Umbilical cord (tissue), 2 donors: Measurements from ENCODE around the gene RALGPS1. TPM values are rescaled to one million over a fixed set of nuclear protein-coding genes. Genes with fewer than 3 reads are reported as not detected.
A peak's percentile ranks its signal among the peaks of the same experiment; 100 is the strongest.

Experiments
- DNase-seq: peaks from one replicate; pipeline ENCODE4 v3.0.0-alpha.2; 2015; ENCODE audit warnings: low spot score
- total RNA-seq: library from RNA; depleted of rRNA; stranded (reverse); fragments of >200 nt; gene quantifications from one replicate; pipeline ENCODE4 v1.2.3, GENCODE V29; 2014; ENCODE audit warnings: low replicate concordance; ENCODE audit not compliant: insufficient read depth

RALGPS1 gene
- total RNA-seq, 1 donor from 2014 or later: 2.9 TPM

DNA sequence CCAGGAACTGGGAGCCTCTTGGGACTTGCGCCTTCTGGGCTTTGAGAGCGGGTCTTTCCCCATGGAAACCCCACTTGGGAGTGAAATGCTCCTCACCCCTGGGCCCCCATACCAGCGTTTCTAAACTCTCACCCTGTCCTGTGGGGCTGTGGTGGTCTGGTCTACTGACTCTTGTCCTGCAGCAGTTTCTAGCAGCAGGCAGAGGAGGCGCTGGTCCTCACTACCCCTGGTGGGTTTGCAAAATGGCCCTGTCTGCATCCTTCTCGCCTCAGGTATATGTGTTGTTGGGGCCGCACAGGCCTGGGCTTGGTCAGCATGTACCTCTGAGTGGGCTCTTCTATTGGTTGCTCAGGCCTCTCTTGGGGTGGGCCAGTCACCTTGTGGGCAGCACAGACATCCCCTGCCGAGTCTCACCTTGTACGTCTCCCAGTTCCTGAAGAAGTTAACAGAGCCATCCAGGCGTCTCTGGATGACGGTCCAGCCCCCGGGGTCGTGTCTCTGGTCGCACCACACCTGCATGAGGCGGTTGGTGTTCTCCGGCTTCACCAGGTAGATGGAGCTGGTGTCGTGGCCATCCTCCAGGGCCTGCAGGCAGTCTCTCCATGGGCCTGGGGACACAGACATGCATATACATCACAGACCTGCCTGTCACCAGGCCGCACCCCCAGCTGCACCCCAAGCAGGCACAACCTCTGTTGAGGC lies 178.9 kb downstream of the RALGPS1 start:
- DNase-seq: no peak

DNA sequence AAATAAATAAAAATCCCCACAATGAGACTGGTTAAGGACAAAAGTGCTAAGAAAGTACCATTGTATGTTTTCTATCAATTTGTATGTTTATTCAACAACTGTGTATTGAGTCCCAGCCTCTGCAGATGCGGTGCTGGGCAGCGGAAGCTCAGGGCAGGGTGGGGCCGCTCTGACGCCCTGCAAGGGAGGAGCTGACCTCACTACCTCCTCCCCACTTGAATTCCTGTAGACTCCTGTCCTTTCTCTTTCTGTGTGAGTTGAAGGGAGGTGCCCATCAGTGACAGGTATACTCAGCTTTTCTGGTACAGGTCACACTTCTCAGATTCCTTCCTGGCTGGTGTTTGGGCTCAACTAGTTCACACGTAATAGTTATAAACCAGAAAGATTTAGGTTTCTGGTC lies 180.8 kb downstream of the RALGPS1 start:
- no peak for DNase-seq

DNA sequence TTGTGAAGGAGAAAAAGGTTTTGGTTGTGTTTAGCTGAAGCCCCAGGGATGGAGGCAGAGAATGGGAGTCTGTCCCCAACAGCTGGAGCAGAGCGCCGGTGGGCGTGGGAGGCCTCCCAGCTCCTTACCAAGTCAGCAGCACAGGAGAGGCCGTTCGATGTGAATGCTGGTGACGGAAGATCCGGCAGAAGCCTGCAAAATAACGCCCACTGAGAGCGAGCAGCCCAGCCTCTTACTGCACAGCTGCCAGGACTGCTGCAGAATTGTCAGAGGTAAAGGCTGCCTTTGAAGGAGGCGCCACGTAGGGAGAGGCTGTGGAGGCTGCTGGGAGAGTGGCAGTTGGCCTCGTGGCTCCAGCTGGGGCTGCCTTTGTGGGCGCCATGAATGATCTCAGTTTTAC lies 181.6 kb downstream of the RALGPS1 start:
- DNase-seq: no peak

DNA sequence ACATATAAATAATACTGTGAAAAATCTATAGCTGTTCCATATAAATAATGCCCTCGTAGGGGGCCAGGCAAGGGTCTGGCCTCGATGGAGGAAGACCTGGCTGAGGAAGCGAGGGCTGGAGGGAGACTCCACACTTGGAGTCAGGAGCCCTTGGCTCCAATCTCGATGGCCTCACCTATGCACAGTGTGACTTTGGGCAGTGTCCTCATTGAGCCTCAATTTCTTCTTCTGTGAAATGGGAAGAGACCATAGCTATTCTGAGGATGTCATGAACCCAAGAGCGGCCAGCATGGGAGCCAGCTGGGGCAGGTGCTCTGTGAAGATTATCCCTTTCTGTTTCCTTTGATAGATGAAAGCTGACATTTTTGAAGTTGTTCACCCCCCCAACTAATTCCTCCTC lies 183.1 kb downstream of the RALGPS1 start:
- no peak for DNase-seq

DNA sequence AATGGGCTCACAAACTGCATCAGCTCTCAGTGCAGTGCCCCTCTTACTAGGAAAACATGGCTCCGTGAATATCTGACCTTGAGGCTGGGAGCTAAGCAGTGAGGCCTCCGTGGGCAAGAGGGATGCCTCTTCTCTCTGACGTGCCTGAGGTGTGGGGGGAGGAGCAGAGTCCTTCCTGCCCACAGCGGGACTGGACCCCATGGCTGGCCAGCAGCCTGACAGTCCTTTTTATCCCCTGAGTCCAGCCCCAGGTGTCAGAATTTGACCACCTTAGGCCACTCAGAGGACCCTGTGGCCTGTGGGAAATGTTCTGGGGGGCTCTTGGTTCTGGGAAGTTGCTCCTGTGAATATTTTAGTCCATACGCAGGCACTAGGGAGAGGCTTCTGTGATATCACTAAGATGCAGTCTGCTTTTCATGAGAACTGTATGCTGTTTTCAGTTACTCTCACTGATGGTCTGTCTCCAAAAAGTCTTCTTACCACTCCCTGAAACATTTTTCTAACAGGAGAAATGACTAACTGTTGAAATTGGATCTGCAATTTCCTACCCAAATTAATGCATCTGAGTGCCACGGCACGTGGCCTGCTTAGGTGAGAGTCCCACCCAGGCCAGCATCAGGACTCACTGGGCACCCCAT lies 184.5 kb downstream of the RALGPS1 start:
- peak; percentile 34 for DNase-seq

DNA sequence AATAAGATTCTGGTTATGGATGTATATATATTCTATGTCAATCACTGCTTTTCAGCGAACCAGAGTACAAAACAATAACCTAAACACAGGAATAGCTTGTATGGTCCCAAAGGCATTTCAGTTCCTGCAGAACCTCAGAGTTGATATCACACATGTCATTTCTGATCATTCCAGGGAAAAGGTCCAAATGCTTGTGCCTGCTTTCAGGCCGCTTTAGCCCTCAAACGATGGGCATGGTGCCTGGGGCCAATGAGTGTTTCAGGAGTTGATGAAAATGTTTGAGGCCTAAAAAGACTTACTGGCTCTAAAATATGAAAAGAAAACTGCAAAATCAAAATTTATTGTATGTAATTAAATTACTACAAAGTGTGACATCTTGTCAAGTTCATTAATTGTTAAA lies 185.1 kb downstream of the RALGPS1 start:
- DNase-seq: no peak

DNA sequence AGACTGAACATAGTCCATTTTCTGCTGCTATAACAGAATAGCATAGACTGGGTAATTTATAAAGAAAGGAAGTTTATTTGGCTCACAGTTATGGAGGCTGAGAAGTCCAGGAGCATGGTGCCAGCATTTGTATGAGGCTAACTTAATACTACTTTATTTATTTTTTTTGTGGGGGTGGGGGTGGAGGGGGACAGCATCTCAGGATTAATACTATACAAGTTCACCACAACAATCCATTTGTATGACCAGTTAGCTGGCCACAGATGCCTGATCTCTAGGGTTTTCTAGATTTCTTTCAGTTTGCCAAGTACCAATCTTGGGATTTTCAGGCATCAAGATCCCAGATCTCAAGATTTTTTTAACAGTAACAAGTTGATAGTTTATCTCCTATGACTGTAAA lies 187.6 kb downstream of the RALGPS1 start:
- no peak for DNase-seq

DNA sequence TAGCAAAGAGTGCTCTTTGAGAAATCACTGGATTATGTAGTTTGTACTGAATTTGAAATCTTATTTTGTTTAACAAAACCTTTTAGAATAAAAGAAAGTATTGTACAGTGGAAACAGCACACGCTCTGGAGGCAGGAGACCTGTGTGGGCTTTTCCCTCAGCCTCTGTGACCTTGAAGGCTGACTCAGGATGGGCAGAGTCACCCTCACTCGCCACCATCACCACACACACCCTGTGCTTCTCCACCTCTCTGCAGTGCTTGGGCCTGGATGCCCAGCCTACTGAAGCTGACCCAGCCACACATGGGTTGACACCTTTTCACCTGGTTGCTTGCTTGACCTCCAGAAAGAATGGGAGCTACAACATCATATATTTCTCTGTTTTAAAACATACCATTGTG lies 188.2 kb downstream of the RALGPS1 start:
- DNase-seq: no peak

DNA sequence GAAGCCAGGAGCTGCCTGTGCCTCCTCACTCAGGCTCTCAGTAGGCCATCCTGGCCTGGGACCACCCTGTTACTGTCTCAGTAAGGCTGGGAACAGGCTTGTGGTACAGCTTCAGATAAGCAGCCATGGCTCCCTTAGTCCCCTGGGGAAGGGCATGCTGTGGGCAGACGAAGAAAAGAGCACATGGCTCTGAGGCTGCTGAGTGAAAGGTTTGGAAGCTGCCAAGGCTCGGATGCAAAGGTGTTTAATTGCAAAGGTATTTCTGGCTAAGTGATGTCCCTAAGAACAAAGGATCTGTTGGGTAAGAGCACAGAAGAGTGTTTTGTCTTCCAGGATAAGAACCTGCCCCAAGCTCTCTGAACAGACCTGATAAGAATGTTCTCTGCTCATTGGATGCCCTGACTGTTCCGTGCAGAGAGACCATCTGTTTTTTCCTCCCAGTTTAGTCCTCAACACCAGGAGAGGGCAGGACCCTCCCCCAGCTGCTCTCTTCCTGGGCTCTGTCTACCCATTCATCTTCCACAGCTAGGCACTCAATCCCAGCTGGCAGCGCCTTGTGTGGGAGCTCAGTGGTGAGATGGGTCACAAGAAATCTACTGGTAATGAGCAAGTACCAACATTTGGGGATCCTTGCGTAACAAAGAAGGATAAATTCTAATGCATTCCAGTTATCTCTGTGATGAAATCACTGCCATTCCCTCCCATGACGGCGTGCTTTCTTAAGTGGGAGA lies 190.2 kb downstream of the RALGPS1 start:
- no peak for DNase-seq

DNA sequence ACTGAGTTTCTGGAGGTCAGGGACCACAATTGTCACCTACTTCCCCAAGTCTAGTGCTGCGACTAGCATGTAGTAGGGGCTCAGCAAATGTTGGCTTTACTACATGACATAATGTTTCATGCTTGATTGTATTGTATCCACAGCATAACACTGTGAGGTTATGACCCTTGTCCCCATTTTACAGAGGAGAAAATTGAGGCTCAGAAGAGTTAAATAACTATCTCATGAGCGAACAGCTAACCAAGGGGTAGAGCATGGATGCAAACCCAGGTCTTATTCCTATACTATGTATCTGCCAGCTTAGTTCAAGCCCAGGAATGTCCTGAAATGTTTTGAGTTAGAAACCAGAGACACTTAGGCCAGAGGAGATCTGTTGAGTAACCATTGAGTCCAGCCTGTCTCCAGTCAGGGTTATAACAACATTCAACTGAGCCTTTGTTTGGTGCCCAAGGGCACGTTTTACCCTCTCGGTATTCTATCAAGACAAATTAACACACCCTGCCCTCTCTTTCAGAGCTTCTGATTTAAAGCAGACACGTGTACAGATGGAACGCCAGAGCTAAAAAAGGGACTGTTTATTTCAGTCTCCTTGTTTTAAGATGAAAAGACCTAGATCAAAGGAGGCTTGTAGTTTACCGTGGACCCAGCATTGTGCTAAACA lies 191.4 kb downstream of the RALGPS1 start:
- DNase-seq: no peak

DNA sequence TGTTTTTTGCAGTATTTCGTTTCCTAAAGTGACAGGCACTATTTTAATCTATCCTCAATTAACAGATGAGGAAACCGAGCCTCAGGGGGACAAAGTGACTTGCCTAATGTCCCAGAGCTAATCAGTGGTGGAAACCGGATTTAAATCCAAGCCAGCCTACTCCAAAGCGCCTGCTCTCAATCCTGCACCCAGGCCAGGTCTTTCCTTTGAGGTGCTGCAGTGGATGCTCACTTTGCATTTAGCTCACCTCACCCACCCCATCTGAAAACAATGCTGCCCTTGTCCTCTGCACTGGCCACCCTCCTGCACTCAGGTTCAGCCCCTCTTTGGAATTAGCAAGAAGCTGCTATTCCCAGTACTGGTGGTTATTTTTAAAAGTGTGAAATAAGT lies 191.9 kb downstream of the RALGPS1 start:
- DNase-seq: no peak

DNA sequence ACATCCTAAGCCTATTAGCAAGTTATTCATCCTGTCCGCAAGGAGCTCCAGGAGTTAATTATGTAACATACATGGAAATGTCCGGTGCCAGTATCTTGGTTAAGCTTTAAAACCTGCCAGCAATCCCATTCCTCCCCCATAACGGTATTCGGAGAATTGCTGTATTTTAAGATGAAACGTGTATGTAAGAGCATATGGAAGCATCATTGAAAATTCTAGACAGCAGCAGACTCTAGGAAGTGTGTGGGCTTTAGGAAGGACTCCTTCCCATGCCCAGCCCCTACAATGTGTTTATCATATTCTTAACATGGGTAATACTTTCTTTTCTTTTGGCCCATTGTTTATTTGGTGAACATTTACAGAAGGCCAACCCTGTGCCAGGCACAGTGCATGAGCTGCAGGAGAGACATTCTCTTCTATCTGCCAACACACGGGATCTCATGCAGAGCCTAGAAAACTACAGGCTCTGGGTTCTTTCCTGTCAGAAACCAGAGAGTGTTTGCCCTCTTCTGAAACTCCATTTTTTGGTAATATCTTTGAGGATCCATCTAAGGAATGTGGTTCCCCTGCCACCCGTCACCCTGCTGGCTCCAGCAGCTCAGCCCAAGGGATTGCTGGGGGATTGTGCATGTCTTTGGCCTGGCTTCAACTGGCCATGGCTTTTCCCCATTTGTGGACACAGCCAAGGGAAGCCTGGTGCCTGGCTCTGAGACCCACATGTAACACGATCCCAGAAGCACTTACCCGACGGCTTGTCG lies 192.8 kb downstream of the RALGPS1 start:
- no peak for DNase-seq

DNA sequence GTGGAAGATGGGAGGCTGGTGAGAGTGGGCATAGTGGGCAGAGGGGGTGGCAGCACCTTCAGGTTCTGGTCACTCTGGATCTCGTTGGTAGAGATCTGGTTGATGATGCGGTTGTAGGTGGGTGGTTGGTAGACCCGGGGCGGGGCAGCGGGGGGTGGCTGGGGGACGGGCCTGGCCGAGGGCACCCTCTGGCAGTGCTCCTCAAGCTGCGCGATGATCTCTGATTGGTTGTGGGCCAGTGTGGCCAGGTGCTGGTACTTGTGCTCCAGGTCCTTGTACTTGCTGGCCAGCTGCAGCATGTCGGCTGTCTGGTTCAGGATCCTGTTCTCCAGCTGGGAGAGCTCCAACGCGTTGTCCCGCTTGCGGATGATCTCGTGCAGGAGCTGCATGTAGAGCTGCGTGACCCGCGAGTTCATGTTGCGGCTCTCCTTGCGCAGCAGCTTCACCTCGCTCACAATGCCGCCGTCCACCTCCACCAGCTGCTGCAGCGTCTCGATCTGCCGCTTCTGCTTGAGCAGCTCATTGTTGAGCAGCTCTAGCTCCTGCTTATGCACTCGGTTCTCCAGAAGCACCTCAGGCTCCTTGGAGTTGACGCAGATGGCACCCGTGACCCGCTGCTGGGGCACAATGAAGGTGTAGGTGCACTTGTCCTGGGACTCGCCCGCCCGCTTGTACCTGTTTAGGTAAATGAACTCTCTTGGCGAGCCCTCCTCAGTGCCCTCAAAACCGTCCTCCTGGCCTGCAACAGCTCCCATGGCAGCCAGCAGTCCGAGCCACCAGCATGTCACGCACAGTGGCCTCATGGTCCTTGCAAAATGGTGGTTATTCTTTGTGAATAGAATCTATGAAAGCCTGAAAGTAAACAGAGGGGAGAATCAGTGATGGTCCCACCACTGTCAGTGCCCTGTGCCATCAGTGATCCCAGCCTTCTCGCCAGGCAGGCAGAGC lies 193.6 kb downstream of the RALGPS1 start:
- DNase-seq: no peak

DNA sequence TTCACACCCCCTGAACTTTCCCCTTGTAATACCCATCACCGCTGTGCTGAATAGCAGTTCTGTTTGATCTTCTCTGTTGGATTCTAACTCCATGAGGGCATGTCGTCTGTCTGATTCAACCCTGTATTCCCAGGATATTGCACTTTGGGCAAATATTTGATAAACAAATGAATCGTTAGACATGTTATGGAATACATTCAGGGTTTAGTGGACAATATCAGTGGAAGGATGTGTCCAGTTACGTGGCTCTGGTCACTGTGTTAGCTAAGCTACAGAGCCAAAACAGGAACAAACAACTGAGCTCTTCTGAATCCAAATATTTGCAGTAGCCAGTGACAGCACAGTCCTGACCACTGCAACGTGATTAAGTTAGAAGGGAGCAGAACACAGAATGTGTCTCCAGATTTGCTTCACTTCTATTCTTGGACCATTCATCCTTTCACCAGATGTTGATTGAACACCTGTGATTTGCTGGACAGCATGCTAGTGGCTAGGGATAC lies 194.7 kb downstream of the RALGPS1 start:
- DNase-seq: no peak

DNA sequence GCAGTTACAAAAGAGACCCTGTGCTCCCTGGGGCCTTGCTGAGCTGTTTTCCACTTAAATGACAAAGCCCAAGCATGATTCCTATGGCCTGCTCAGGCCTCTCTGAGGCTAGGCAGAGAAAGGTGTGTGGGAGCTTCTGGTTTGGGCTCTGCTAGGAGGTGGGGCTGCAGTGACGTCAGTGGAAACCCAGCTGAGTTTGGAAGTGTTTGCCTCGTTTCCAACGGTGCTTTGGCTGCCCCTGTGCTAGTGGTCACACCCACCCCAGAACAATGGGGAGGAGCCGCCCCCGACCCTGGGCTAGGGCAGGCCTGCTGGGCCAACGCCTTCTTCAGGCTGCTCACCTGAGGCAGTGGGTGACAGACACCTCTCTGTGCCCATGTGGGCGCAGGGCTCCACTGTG lies 197.5 kb downstream of the RALGPS1 start:
- DNase-seq: no peak

DNA sequence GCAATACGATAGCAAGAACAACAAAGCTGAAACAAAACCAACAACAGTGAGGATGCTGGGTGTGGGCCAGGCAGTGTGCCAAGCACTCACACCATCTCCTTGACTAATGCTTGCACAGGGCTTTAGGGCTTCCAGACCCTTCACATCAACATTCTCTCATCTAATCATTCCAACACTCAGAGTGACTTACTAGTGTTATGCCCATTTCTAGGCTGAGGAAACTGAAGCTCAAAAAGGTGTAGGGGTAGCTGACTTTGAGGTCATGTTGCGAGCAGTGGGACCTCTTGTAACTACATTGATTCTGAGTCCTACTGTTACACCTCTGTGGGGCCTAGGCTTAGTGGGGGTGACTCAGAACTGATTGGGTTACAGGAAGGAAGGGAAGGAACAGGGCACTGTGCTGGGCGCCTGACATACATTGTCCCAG lies 198.2 kb downstream of the RALGPS1 start:
- DNase-seq: no peak

DNA sequence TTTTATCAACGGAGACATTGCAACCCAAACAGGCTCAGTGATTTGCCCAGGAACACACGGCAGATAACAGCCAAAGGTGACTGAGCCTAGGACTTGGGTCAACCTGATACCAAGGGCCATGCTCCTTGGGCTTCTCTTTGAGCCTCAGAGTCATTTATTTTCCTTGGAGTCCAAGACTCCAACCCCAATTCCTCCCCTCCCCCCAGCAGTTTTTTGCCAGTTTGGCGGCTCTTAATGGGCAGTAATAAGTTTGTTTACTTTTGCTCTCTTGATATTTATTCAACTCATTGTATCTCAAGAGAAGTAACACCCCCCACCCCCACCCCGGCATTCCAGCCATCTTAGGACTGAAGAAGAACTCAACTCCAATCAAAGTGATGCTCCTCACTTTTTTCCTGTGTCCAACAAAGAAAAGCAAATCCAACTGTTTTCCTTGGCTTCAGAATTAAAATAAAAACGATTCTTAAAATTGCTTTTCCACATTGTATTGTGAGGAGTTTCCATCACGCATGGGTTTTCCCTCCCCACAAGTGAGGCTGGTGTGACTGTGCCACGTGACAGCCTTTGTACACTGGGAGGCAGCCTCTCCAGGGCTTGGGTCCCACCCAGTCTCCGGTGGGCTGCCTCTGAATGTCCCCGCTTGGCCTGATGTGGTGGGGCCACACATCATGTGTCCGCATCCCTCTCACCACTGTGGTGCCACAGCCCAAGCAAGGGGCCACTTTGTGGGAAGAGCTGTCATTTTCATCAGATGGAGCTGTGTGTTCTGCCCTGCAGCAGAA lies 198.8 kb downstream of the RALGPS1 start:
- no peak for DNase-seq

DNA sequence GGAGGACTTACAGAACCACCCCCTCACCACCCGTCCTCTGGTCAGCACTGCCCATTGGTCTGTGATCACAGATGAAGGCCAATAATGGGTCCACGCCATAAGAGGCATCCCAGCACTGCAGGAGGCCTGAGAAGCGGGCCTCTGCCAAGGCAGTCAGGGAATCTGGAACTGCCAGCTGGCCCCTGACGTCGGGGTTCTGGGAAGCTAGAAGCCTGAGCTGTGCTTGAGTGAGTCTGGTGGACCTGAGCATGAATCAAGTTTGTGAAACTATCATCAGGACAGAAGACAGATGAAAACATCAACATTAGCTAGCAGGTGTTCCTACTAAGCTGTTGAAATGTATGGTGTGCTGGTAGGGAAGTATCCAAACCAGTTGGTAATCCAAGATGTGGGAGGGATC lies 200.0 kb downstream of the RALGPS1 start:
- DNase-seq: no peak

DNA sequence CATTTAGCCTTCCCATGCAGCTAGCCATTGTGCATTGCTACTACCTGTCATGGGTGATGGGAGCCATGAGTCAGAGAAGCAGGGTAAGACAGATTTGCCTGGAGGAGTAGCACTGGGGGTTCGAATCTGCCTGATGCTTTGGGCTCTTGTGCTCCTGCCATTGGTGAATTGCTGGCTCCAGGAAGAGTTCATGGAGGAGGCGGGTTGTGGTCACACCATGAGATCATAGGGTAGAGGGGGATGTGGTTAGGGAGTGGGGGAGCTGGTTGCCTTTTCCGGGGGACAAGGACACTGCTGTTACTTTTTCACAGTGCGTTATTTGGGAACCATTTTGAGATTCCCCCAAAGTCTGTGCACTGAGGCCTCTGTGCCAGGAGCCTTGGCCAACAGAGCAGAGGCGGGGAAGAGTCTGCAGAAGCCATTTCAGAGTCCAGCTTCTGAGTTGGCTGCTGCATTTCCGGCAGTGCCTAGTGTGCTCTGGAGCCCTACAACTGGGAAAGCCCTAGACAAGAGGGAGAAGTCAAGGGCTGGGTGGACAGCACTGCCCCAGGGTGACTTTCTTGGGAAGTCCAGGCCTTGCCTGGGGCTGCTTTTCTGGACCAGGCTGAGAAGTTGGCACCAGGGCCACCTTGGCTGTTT lies 201.6 kb downstream of the RALGPS1 start:
- no peak for DNase-seq
